WERI-Rb-1 (cell line): ENCODE measurements around the gene SRGAP1.

ENCODE experiments used
- DNase-seq: peaks from one replicate; pipeline ENCODE4 v3.0.0-alpha.2; 2020
- H3K27ac ChIP-seq: fragments of 250-450 bp; sonication (Bioruptor Pico); 2 replicates; pipeline ENCODE4 v1.5.1; 2020; ENCODE audit warnings: mild to moderate bottlenecking, moderate library complexity
- H3K27me3 ChIP-seq: fragments of 250-450 bp; sonication (Bioruptor Pico); 2 replicates; pipeline ENCODE4 v1.5.1; 2021; ENCODE audit warnings: mild to moderate bottlenecking, low read depth, moderate library complexity; ENCODE audit not compliant: insufficient read depth, severe bottlenecking
- H3K36me3 ChIP-seq: fragments of 250-450 bp; sonication (Bioruptor Pico); 2 replicates; pipeline ENCODE4 v1.5.1; 2020; ENCODE audit warnings: mild to moderate bottlenecking, moderate library complexity
- H3K4me3 ChIP-seq: 2 replicates; pipeline ENCODE4 v1.5.1; 2011; ENCODE audit warnings: low read depth, mild to moderate bottlenecking, control low read depth, low read length
- H3K9me3 ChIP-seq: fragments of 250-450 bp; sonication (Bioruptor Pico); 2 replicates; pipeline ENCODE4 v1.5.1; 2021; ENCODE audit warnings: mild to moderate bottlenecking, moderate library complexity; ENCODE audit not compliant: severe bottlenecking
- CTCF ChIP-seq: IDR thresholded peaks from 2 replicates; pipeline ENCODE4 v1.5.1; 2011; ENCODE audit warnings: low read depth, mild to moderate bottlenecking, control low read depth, inconsistent platforms, low read length

SRGAP1 gene

GRCh38 chr12:64170024-64170423 is 325.5 kb downstream of the SRGAP1 start:
- no peak for DNase-seq
- TF ChIP-seq CTCF, result no peak
- H3K27me3 ChIP-seq, result no peaks in the 10 kb centered on the region
- H3K27ac ChIP-seq, result no peak overlapping the region
- H3K4me3 ChIP-seq, result no peak overlapping the region
- no peaks in the 10 kb centered on the region for H3K9me3 ChIP-seq
- no peaks in the 10 kb centered on the region for H3K36me3 ChIP-seq

- H3K36me3 ChIP-seq, result no peaks in the 10 kb centered on the region
- H3K27ac ChIP-seq, result no peak overlapping the region
- no peaks in the 10 kb centered on the region for H3K9me3 ChIP-seq
- H3K27me3 ChIP-seq, result no peaks in the 10 kb centered on the region
- no peak overlapping the region for H3K4me3 ChIP-seq
- no peak for DNase-seq
- TF ChIP-seq CTCF, result no peak
Measured at GRCh38 chr12:64170730-64171129, 326.2 kb downstream of the SRGAP1 start.

DNA sequence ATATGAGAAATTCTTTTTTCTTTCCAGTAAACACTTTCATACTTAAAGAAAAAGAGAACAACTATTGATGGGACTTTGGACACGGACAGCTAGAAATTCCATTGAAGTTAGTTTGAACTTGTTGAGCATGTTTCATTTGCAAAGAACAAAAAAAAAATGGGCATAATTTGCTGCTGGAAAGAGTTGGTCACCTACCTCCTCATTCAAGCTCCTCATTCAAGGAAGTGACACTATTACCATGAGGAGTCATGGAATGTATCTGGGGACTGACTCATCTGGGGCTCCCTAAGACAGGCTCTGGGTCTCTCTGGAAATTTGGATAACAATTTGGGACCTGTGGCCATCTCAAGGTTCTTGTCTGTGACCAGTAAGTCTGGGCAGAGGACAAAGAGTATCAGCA is 327.2 kb downstream of the SRGAP1 start:
- Histone ChIP-seq H3K36me3 (no peaks in the 10 kb centered on the region), H3K27ac (no peak overlapping the region), H3K4me3 (no peak overlapping the region), H3K9me3 (no peaks in the 10 kb centered on the region), H3K27me3 (no peaks in the 10 kb centered on the region)
- TF ChIP-seq CTCF, result no peak
- no peak for DNase-seq

- Histone ChIP-seq H3K9me3 (no peaks in the 10 kb centered on the region), H3K27ac (no peak overlapping the region), H3K27me3 (no peaks in the 10 kb centered on the region), H3K36me3 (no peaks in the 10 kb centered on the region), H3K4me3 (no peak overlapping the region)
- DNase-seq, result no peak
- no peak for TF ChIP-seq CTCF
Measured at GRCh38 chr12:64172143-64172970, 327.9 kb downstream of the SRGAP1 start.

DNA sequence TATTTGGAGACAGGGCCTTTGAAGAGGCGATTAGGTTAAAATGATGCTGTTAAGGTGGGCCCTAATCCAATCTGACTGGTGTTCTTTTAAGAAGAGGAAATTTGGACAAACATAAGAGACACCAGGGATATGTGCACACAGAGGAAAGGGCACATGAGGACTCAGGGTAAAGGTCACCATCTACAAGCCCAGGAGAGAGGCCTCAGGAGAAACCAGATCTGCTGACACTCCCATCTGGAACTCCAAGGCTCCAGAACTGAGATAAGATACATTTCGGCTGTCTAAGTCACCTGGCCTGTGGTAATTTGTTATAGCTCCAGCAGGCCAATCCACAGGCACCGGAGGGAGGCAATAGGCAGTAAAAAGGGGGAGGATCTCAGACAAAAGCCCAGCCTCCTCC is 329.0 kb downstream of the SRGAP1 start:
- no peaks in the 10 kb centered on the region for H3K36me3 ChIP-seq
- H3K27me3 ChIP-seq, result no peaks in the 10 kb centered on the region
- no peaks in the 10 kb centered on the region for H3K9me3 ChIP-seq
- DNase-seq, result peak; percentile 9
- H3K4me3 ChIP-seq, result no peak overlapping the region
- TF ChIP-seq CTCF, result no peak
- no peak overlapping the region for H3K27ac ChIP-seq
